CD4-positive, alpha-beta T cell treated with Interleukin-1 beta for 1 hour (primary cell): ENCODE results near the gene ENTPD1.
"Not testable (repeated sequence)": the region's sequence is repeated elsewhere in the genome, so short reads cannot be mapped to it uniquely, and the experiment has no call there.

Experiments used
- DNase-seq, 2 donors: peaks; one replicate each; pipeline ENCODE4 v3.0.0-alpha.2; 2020 to 2022

ENTPD1 gene

GRCh38 chr10:95867866-95868265 lies 111.9 kb downstream of the ENTPD1 start:
- DNase-seq, result no peak

- no peak for DNase-seq
Observed at GRCh38 chr10:95872158-95872711, 116.3 kb downstream of the ENTPD1 start.

- no peak for DNase-seq
Observed at GRCh38 chr10:95873139-95873538, 117.2 kb downstream of the ENTPD1 start.

- no peak for DNase-seq
Observed at GRCh38 chr10:95873651-95874050, 117.7 kb downstream of the ENTPD1 start.

- not testable (repeated sequence) for DNase-seq
Observed at GRCh38 chr10:95874783-95875182, 118.8 kb downstream of the ENTPD1 start.

- no peak for DNase-seq
Observed at GRCh38 chr10:95876756-95877155, 120.8 kb downstream of the ENTPD1 start.

- no peak for DNase-seq
Observed at GRCh38 chr10:95877881-95878280, 121.9 kb downstream of the ENTPD1 start.

- DNase-seq, result no peak
Observed at GRCh38 chr10:95880704-95881103, 124.7 kb downstream of the ENTPD1 start.

- DNase-seq, result no peak
Observed at GRCh38 chr10:95881316-95881715, 125.4 kb downstream of the ENTPD1 start.

- DNase-seq, result no peak
Observed at GRCh38 chr10:95889830-95890229, 133.9 kb downstream of the ENTPD1 start.

GRCh38 chr10:95896071-95896850 lies 140.3 kb downstream of the ENTPD1 start:
- no peak for DNase-seq

- not testable (repeated sequence) for DNase-seq
Observed at GRCh38 chr10:95905897-95906580, 150.1 kb downstream of the ENTPD1 start.

GRCh38 chr10:95906677-95907455 lies 150.9 kb downstream of the ENTPD1 start:
- peak; percentile 17 to 19 for DNase-seq

GRCh38 chr10:95907456-95908253 lies 151.7 kb downstream of the ENTPD1 start, which contains the start of gene CC2D2B:
TSS of gene CC2D2B (plus strand) at chr10:95907975. CDS start at chr10:95911324, 3,349 bp downstream.
- DNase-seq, result peak; percentile 56 to 57

GRCh38 chr10:95908450-95908849 lies 152.5 kb downstream of the ENTPD1 start:
- no peak for DNase-seq

GRCh38 chr10:95909561-95909960 lies 153.6 kb downstream of the ENTPD1 start:
- DNase-seq, result no peak

- DNase-seq, result not testable (repeated sequence)
Observed at GRCh38 chr10:95916039-95916438, 160.1 kb downstream of the ENTPD1 start.
